ENCODE measurements around the gene TNFAIP8.

DNA sequence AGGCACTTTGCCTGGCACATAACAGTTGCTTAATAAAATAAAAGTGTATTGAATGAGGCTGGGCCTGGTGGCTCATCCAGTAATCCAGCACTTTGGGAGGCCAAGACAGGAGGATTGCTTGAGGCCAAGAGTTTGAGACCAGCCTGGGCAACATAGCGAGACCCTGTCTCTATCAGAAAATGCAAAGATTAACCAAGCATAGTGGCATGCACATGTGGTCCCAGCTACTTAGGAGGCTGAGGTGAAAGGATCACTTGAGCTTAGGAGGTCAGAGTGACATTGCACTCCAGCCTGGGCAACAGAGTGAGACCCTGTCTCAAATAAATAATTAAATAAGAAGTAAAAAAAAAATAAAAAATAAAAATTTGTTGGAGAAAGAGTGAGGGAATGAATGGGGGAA is 21.2 kb downstream of the TNFAIP8 start:
- TF ChIP-seq, protein P1, sequence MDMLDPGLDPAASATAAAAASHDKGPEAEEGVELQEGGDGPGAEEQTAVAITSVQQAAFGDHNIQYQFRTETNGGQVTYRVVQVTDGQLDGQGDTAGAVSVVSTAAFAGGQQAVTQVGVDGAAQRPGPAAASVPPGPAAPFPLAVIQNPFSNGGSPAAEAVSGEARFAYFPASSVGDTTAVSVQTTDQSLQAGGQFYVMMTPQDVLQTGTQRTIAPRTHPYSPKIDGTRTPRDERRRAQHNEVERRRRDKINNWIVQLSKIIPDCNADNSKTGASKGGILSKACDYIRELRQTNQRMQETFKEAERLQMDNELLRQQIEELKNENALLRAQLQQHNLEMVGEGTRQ (CRISPR knock-in tag; IDR thresholded peaks at IDR 0.05) = no peak
- TF ChIP-seq RORB (CRISPR knock-in tag; IDR thresholded peaks at IDR 0.05) (no peak), HMGA2 (CRISPR knock-in tag; IDR thresholded peaks at IDR 0.05) (no peak)
- TF ChIP-seq, protein P2, sequence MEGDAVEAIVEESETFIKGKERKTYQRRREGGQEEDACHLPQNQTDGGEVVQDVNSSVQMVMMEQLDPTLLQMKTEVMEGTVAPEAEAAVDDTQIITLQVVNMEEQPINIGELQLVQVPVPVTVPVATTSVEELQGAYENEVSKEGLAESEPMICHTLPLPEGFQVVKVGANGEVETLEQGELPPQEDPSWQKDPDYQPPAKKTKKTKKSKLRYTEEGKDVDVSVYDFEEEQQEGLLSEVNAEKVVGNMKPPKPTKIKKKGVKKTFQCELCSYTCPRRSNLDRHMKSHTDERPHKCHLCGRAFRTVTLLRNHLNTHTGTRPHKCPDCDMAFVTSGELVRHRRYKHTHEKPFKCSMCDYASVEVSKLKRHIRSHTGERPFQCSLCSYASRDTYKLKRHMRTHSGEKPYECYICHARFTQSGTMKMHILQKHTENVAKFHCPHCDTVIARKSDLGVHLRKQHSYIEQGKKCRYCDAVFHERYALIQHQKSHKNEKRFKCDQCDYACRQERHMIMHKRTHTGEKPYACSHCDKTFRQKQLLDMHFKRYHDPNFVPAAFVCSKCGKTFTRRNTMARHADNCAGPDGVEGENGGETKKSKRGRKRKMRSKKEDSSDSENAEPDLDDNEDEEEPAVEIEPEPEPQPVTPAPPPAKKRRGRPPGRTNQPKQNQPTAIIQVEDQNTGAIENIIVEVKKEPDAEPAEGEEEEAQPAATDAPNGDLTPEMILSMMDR (IDR thresholded peaks at IDR 0.05) = no peak

Data from WTC11 (cell line).